Breast epithelium (tissue), 4 donors: ENCODE data around the gene SRP68. TPM values are rescaled to one million over a fixed set of nuclear protein-coding genes. Genes with fewer than 3 reads are reported as not detected.

Experiments used
- DNase-seq, 2 donors: peaks; one replicate each; pipeline ENCODE4 v3.0.0-alpha.2; 2019; ENCODE audit warnings: low spot score in 2 of 2
- H3K27ac ChIP-seq, 2 donors: fragments of 200-600 bp; sonication (generic) in 1 of 2; one replicate each; pipeline ENCODE4 v1.5.1; 2016 to 2019; ENCODE audit warnings: mild to moderate bottlenecking in 1 of 2
- H3K27me3 ChIP-seq, 2 donors: fragments of 200-600 bp; sonication (generic) in 1 of 2; one replicate each; pipeline versions ENCODE4 v1.5.1 to v1.6.0; 2017 to 2019; ENCODE audit warnings: control low read depth in 1 of 2, mild to moderate bottlenecking in 1 of 2
- H3K36me3 ChIP-seq: fragments of 200-600 bp; one replicate; pipeline ENCODE4 v1.5.1; 2019
- H3K4me1 ChIP-seq, 2 donors: fragments of 200-600 bp; sonication (generic); one replicate each; pipeline ENCODE4 v1.5.1; 2016 to 2019; ENCODE audit warnings: control low read depth in 1 of 2
- H3K4me3 ChIP-seq, 3 donors: fragments of 200-600 bp; sonication (generic); 1 replicate in 2 of 3; 2 replicates in 1 of 3; pipeline ENCODE4 v1.5.1; 2016 to 2019; ENCODE audit warnings: mild to moderate bottlenecking in 3 of 3, moderate library complexity in 2 of 3
- H3K9me3 ChIP-seq, 2 donors: fragments of 200-600 bp; sonication (generic) in 1 of 2; one replicate each; pipeline ENCODE4 v1.5.1; 2016 to 2019; ENCODE audit warnings: control low read depth in 1 of 2
- CTCF ChIP-seq, 3 donors: fragments of 450-650 bp; IDR thresholded peaks; one replicate each; pipeline ENCODE4 v1.5.1; 2016 to 2017; ENCODE audit warnings: antibody characterized with exemption in 3 of 3, mild to moderate bottlenecking in 3 of 3, moderate library complexity in 3 of 3
- POLR2A ChIP-seq: fragments of 450-650 bp; IDR thresholded peaks from one replicate; pipeline ENCODE4 v1.6.1; 2016; ENCODE audit warnings: antibody characterized with exemption, mild to moderate bottlenecking, moderate library complexity
- POLR2AphosphoS5 ChIP-seq, 3 donors: sonication (generic); formaldehyde crosslinking; IDR thresholded peaks; one replicate each; pipeline ENCODE4 v1.6.1; 2017; ENCODE audit warnings: antibody characterized with exemption in 3 of 3
- intact Hi-C: fragments of 100-400 bp; cut with DNase I; formaldehyde crosslinking; loops from one replicate; pipeline ENCODE4 v1.15.1; 2023; ENCODE audit warnings: low total_unique reads
- total RNA-seq, 3 donors: library from RNA; depleted of rRNA; stranded (reverse); fragments of >200 nt; gene quantifications; one replicate each; pipeline ENCODE4 v1.1.0, GENCODE V29; 2016

The SRP68 gene
- total RNA-seq, 3 donors from 2014 or later = 41.3 to 49.6 (median 48.3) TPM

GRCh38 chr17:76022973-76023899 lies 49.1 kb downstream of the SRP68 start:
- Histone ChIP-seq H3K27me3 (no peaks in the 10 kb centered on the region), H3K27ac (no peak overlapping the region), H3K4me3 (no peak overlapping the region), H3K4me1 (no peaks in the 10 kb centered on the region), H3K9me3 (no peaks in the 10 kb centered on the region), H3K36me3 (no peaks in the 10 kb centered on the region)
- TF ChIP-seq POLR2AphosphoS5 (IDR thresholded peaks at IDR 0.05) = no peak
- TF ChIP-seq CTCF (IDR thresholded peaks at IDR 0.05) = no peak
- TF ChIP-seq POLR2A = no peak
- intact Hi-C loops = no loop called here
- DNase-seq = no peak

- Histone ChIP-seq H3K9me3 (no peaks in the 10 kb centered on the region), H3K4me1 (no peaks in the 10 kb centered on the region), H3K4me3 (no peak overlapping the region), H3K36me3 (no peaks in the 10 kb centered on the region), H3K27me3 (no peaks in the 10 kb centered on the region), H3K27ac (no peak overlapping the region)
- TF ChIP-seq POLR2A (no peak), POLR2AphosphoS5 (IDR thresholded peaks at IDR 0.05) (no peak), CTCF (IDR thresholded peaks at IDR 0.05) (no peak)
- no peak for DNase-seq
- intact Hi-C loops = no loop called here
Measured at GRCh38 chr17:76022285-76022684, 50.0 kb downstream of the SRP68 start.

- no peak overlapping the region for H3K4me3 ChIP-seq
- H3K36me3 ChIP-seq = no peaks in the 10 kb centered on the region
- no peak overlapping the region for H3K27ac ChIP-seq
- H3K27me3 ChIP-seq = no peaks in the 10 kb centered on the region
- TF ChIP-seq POLR2AphosphoS5 (IDR thresholded peaks at IDR 0.05) (no peak), POLR2A (no peak), CTCF (IDR thresholded peaks at IDR 0.05) (no peak)
- no peaks in the 10 kb centered on the region for H3K4me1 ChIP-seq
- intact Hi-C loops = no loop called here
- no peaks in the 10 kb centered on the region for H3K9me3 ChIP-seq
- no peak for DNase-seq
Measured at GRCh38 chr17:76019833-76020467, 52.4 kb downstream of the SRP68 start.

GRCh38 chr17:76018801-76019200 lies 53.5 kb downstream of the SRP68 start:
- Histone ChIP-seq H3K27ac (no peak overlapping the region), H3K4me1 (no peaks in the 10 kb centered on the region), H3K4me3 (no peak overlapping the region), H3K36me3 (no peaks in the 10 kb centered on the region), H3K27me3 (no peaks in the 10 kb centered on the region), H3K9me3 (no peaks in the 10 kb centered on the region)
- intact Hi-C loops = no loop called here
- DNase-seq = no peak
- no peak for TF ChIP-seq POLR2AphosphoS5 (IDR thresholded peaks at IDR 0.05)

GRCh38 chr17:76018340-76018680 lies 54.0 kb downstream of the SRP68 start:
- Histone ChIP-seq H3K27ac (no peak overlapping the region), H3K4me1 (no peaks in the 10 kb centered on the region), H3K27me3 (no peaks in the 10 kb centered on the region), H3K9me3 (no peaks in the 10 kb centered on the region), H3K36me3 (no peaks in the 10 kb centered on the region), H3K4me3 (no peak overlapping the region)
- intact Hi-C loops = no loop called here
- TF ChIP-seq CTCF (IDR thresholded peaks at IDR 0.05) (no peak), POLR2A (no peak)
- DNase-seq = no peak
